Activated T-helper 2 cell treated with anti-CD3 and anti-CD28 coated beads, Interferon-gamma antibody, Interleukin-2, Interleukin-4, amounts not matched to agents 10 μg/mL and 5 μg/mL and 100 μg/mL, durations not matched to agents 14 hours and 24 hours and 36 hours (primary cell): ENCODE measurements around the gene AMBP. TPM values are rescaled to one million over a fixed set of nuclear protein-coding genes. Genes with fewer than 3 reads are reported as not detected.
"Not testable (repeated sequence)": the region's sequence is repeated elsewhere in the genome, so short reads cannot be mapped to it uniquely, and the experiment has no call there.

Experiments
- DNase-seq: peaks from one replicate; pipeline ENCODE4 v3.0.0; 2021; ENCODE audit warnings: low spot score
- H3K27ac Mint-ChIP-seq: one replicate; pipeline ENCODE4 v1.8.0; 2021; ENCODE audit warnings: mixed read lengths
- H3K27me3 Mint-ChIP-seq: one replicate; pipeline ENCODE4 v1.8.0; 2021; ENCODE audit warnings: low read depth, mixed read lengths
- H3K36me3 Mint-ChIP-seq: one replicate; pipeline ENCODE4 v1.8.0; 2021; ENCODE audit warnings: low read depth, mixed read lengths
- H3K4me1 Mint-ChIP-seq: one replicate; pipeline ENCODE4 v1.8.0; 2021; ENCODE audit warnings: low read depth, mixed read lengths
- H3K4me3 Mint-ChIP-seq: one replicate; pipeline ENCODE4 v1.8.0; 2021; ENCODE audit warnings: low read depth, mild to moderate bottlenecking, moderate library complexity, mixed read lengths
- H3K9me3 Mint-ChIP-seq: one replicate; pipeline ENCODE4 v1.8.0; 2021; ENCODE audit warnings: mixed read lengths
- intact Hi-C: fragments of 100-400 bp; cut with micrococcal nuclease; formaldehyde crosslinking; loops from one replicate; pipeline ENCODE4 v1.15.1; 2023
- total RNA-seq: library from RNA; stranded (reverse); gene quantifications from 2 replicates; pipeline ENCODE4 v1.2.3, GENCODE V29; 2022

The AMBP gene
- total RNA-seq, 1 donor from 2014 or later: not detected

DNA sequence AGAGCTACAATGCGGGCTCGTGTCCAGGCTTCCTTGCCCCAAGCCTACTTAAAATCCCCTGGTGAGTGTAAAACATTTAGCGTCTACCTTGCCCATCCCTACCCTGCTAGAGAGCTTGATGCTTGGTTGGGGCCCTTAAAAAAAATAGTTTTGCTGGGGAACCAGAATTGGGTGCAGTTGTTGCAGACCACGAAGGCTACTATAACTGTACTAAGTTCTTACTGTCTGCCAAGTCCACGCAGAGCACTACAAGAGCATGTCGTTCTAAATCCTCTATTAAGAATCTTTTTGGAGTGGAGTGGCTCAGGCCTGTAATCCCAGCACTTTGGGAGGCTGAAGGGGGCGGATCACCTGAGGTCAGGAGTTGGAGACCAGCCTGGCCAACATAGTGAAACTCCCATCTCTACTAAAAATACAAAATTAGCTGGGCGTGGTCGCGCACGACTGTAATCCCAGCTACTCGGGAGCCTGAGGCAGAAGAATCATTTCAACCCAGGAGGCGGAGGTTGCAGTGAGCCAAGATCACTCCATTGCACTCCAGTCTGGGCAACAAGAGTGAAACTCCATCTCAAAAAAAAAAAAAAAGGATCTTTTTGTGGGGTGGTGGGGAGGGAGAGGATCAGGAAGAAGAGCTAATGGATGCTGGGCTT, 4.8 kb upstream of the AMBP start:
- intact Hi-C loops, H3K4me3 Mint-ChIP-seq, H3K36me3 Mint-ChIP-seq, H3K27ac Mint-ChIP-seq, H3K27me3 Mint-ChIP-seq, H3K9me3 Mint-ChIP-seq, DNase-seq, H3K4me1 Mint-ChIP-seq: not testable (repeated sequence)

- Mint-ChIP-seq H3K36me3 (no peaks in the 10 kb centered on the region), H3K4me3 (no peak overlapping the region), H3K27ac (no peak overlapping the region), H3K9me3 (no peaks in the 10 kb centered on the region), H3K27me3 (no peaks in the 10 kb centered on the region), H3K4me1 (no peaks in the 10 kb centered on the region)
- peak; percentile 65 for DNase-seq
- intact Hi-C loops: no loop called here
Measured at GRCh38 chr9:114082017-114082762, 4.1 kb upstream of the AMBP start.

- no peak for DNase-seq
- Mint-ChIP-seq H3K27me3 (no peaks in the 10 kb centered on the region), H3K9me3 (no peaks in the 10 kb centered on the region), H3K36me3 (no peaks in the 10 kb centered on the region), H3K4me3 (no peak overlapping the region), H3K27ac (no peak overlapping the region), H3K4me1 (no peaks in the 10 kb centered on the region)
- intact Hi-C loops: no loop called here
Measured at GRCh38 chr9:114081441-114082016, 3.4 kb upstream of the AMBP start.

- intact Hi-C loops: no loop called here
- H3K36me3 Mint-ChIP-seq: no peaks in the 10 kb centered on the region
- H3K9me3 Mint-ChIP-seq: no peaks in the 10 kb centered on the region
- no peak overlapping the region for H3K4me3 Mint-ChIP-seq
- DNase-seq: no peak
- no peaks in the 10 kb centered on the region for H3K4me1 Mint-ChIP-seq
- H3K27ac Mint-ChIP-seq: no peak overlapping the region
- H3K27me3 Mint-ChIP-seq: no peaks in the 10 kb centered on the region
Measured at GRCh38 chr9:114080773-114081440, 2.8 kb upstream of the AMBP start.

- no peak for DNase-seq
- H3K9me3 Mint-ChIP-seq: no peaks in the 10 kb centered on the region
- no peak overlapping the region for H3K27ac Mint-ChIP-seq
- no peaks in the 10 kb centered on the region for H3K36me3 Mint-ChIP-seq
- peaks cover 1% of the 10 kb centered on the region for H3K27me3 Mint-ChIP-seq
- no peak overlapping the region for H3K4me3 Mint-ChIP-seq
- H3K4me1 Mint-ChIP-seq: no peaks in the 10 kb centered on the region
- intact Hi-C loops: no loop called here
Measured at GRCh38 chr9:114080195-114080772, 2.2 kb upstream of the AMBP start.

DNA sequence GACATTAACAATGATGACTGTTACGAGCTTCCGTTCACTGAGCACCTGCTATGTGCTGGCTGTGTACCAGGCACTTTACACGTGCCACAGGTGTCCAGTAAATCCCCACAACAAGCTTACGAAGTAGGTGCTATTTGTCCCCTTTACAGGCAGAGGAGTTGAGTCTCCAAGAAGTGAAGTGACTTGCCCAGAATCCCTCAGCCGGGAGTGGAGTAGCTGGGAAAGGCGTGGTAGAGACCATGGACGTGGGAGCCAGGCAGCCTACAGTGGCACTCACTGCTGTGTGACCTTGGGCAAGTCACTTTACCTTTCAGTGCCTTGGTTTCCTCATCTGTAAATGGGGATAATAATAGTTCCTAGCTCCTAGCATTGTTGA, 669 bp upstream of the AMBP start:
- intact Hi-C loops: no loop called here
- peaks cover 1% of the 10 kb centered on the region for H3K27me3 Mint-ChIP-seq
- no peak overlapping the region for H3K27ac Mint-ChIP-seq
- H3K9me3 Mint-ChIP-seq: no peaks in the 10 kb centered on the region
- DNase-seq: no peak
- no peaks in the 10 kb centered on the region for H3K36me3 Mint-ChIP-seq
- H3K4me3 Mint-ChIP-seq: no peak overlapping the region
- H3K4me1 Mint-ChIP-seq: no peaks in the 10 kb centered on the region

- Mint-ChIP-seq H3K27me3 (peaks cover 1% of the 10 kb centered on the region), H3K4me1 (no peaks in the 10 kb centered on the region), H3K4me3 (no peak overlapping the region), H3K9me3 (no peaks in the 10 kb centered on the region), H3K27ac (no peak overlapping the region), H3K36me3 (no peaks in the 10 kb centered on the region)
- no peak for DNase-seq
- intact Hi-C loops: no loop called here
Measured at GRCh38 chr9:114077162-114077837, 800 bp downstream of the AMBP start.

DNA sequence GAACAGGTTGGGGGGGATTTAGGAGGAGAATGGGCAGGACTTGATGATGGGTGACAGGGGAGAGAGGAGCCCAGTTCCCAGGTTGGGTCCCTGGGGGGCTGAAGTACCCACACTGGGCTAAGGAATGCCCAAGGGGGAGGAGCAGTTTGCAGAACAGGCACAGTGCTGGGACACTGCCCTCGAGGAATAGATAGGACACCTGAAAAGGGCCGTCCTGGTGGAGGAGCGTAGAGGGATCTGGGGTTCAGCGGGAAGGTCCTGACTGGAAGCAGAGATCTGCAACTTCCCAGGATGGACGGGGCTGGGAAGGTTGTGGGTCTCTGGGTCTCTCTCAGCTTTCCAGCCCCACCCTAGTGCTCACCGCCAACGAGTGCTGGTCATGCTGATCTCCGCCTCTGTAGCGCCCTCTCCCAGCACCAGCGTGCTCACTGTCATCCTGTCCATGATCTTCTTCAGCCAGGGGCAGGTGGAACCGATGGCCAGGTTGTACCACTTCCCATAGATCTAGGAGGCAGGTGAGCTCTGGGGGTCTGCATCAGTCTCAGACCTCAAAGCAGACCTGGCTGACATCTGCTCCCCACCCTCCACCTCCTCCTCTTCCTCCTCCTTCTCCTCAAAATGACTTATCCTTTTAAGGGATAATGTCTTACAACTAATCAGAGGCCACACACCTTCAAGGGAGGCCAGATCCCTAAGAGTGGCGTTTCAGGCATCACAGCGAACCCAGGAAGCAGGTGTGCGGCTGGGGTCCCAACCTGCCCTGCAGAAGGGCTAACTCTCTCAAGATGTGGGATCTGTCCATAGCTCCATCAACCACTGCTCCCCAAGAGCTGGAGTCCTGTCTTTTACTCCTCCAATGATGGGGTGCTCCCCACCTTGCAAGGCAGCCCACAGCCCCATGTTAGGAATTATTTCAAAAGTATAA, 1.6 kb downstream of the AMBP start:
- H3K4me1 Mint-ChIP-seq: no peaks in the 10 kb centered on the region
- H3K4me3 Mint-ChIP-seq: no peak overlapping the region
- DNase-seq: no peak
- H3K27me3 Mint-ChIP-seq: peaks cover 1% of the 10 kb centered on the region
- no peaks in the 10 kb centered on the region for H3K36me3 Mint-ChIP-seq
- H3K9me3 Mint-ChIP-seq: no peaks in the 10 kb centered on the region
- intact Hi-C loops: no loop called here
- H3K27ac Mint-ChIP-seq: no peak overlapping the region

GRCh38 chr9:114075602-114076001, 2.5 kb downstream of the AMBP start:
- DNase-seq: no peak
- Mint-ChIP-seq H3K27me3 (peaks cover 1% of the 10 kb centered on the region), H3K36me3 (no peaks in the 10 kb centered on the region), H3K9me3 (no peaks in the 10 kb centered on the region), H3K4me1 (no peaks in the 10 kb centered on the region), H3K27ac (no peak overlapping the region), H3K4me3 (no peak overlapping the region)
- intact Hi-C loops: no loop called here

GRCh38 chr9:114072184-114073140, 5.6 kb downstream of the AMBP start:
- H3K4me3 Mint-ChIP-seq: no peak overlapping the region
- no peaks in the 10 kb centered on the region for H3K36me3 Mint-ChIP-seq
- H3K27ac Mint-ChIP-seq: no peak overlapping the region
- peaks cover 1% of the 10 kb centered on the region for H3K27me3 Mint-ChIP-seq
- intact Hi-C loops: no loop called here
- no peaks in the 10 kb centered on the region for H3K9me3 Mint-ChIP-seq
- DNase-seq: no peak
- no peaks in the 10 kb centered on the region for H3K4me1 Mint-ChIP-seq

GRCh38 chr9:114071197-114071795, 6.8 kb downstream of the AMBP start:
- no peak overlapping the region for H3K27ac Mint-ChIP-seq
- H3K4me1 Mint-ChIP-seq: no peaks in the 10 kb centered on the region
- intact Hi-C loops: no loop called here
- H3K36me3 Mint-ChIP-seq: no peaks in the 10 kb centered on the region
- H3K27me3 Mint-ChIP-seq: peaks cover 1% of the 10 kb centered on the region
- no peaks in the 10 kb centered on the region for H3K9me3 Mint-ChIP-seq
- no peak for DNase-seq
- H3K4me3 Mint-ChIP-seq: no peak overlapping the region
